Skeletal muscle tissue (tissue), 4 donors: Measurements from ENCODE around the gene DMTF1. TPM values are rescaled to one million over a fixed set of nuclear protein-coding genes. Genes with fewer than 3 reads are reported as not detected.
"Not testable (repeated sequence)": the region's sequence is repeated elsewhere in the genome, so short reads cannot be mapped to it uniquely, and the experiment has no call there.

Experiments
- H3K27ac ChIP-seq: one replicate; pipeline ENCODE4 v1.7.0; 2013; ENCODE audit warnings: mild to moderate bottlenecking, low read depth, low read length, inconsistent platforms
- H3K27me3 ChIP-seq, 3 donors: one replicate each; pipeline ENCODE4 v1.7.0; 2013; ENCODE audit warnings: low read length in 3 of 3; ENCODE audit not compliant: control insufficient read depth in 3 of 3, insufficient read depth in 3 of 3
- H3K36me3 ChIP-seq, 3 donors: one replicate each; pipeline ENCODE4 v1.7.0; 2013; ENCODE audit warnings: low read length in 3 of 3; ENCODE audit not compliant: control insufficient read depth in 3 of 3, insufficient read depth in 3 of 3
- H3K4me1 ChIP-seq, 3 donors: one replicate each; pipeline ENCODE4 v1.7.0; 2013; ENCODE audit warnings: low read length in 3 of 3, mild to moderate bottlenecking in 3 of 3; ENCODE audit not compliant: control insufficient read depth in 3 of 3, insufficient read depth in 3 of 3
- H3K4me3 ChIP-seq, 3 donors: one replicate each; pipeline ENCODE4 v1.7.0; 2013; ENCODE audit warnings: low read length in 3 of 3
- H3K9ac ChIP-seq, 3 donors: one replicate each; pipeline ENCODE4 v1.7.0; 2013; ENCODE audit warnings: low read length in 3 of 3, mild to moderate bottlenecking in 3 of 3, moderate library complexity in 2 of 3, low read depth in 1 of 3
- H3K9me3 ChIP-seq, 3 donors: one replicate each; pipeline ENCODE4 v1.7.0; 2013; ENCODE audit warnings: low read length in 3 of 3; ENCODE audit not compliant: control insufficient read depth in 3 of 3
- total RNA-seq: library from RNA; depleted of rRNA; stranded (reverse); fragments of >200 nt; gene quantifications from one replicate; pipeline ENCODE4 v1.2.3, GENCODE V29; 2014
- donor health status: Osteomylitis.

Gene DMTF1
- total RNA-seq, 1 donor from 2014 or later: 50.1 TPM

DNA sequence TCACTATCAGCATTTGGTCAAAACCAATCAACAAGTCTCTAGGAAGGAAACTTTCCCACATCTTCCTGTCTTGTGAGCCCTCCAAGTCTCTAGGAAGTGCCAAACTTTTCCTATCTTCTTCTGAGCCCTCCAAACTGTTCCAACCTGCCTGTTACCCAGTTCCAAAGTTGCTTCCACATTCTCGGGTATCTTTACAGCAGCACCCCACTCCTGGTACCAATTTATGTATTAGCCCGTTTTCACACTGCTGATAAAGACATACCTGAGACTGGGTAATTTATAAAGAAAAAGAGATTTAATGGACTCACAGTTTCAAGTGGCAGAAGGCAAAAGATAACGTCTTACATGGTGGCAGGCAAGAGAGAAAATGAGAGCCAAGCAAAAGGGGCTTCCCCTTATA is 53.4 kb downstream of the DMTF1 start:
- H3K4me3 ChIP-seq, H3K4me1 ChIP-seq, H3K27me3 ChIP-seq, H3K9me3 ChIP-seq, H3K36me3 ChIP-seq, H3K9ac ChIP-seq, H3K27ac ChIP-seq: not testable (repeated sequence)

DNA sequence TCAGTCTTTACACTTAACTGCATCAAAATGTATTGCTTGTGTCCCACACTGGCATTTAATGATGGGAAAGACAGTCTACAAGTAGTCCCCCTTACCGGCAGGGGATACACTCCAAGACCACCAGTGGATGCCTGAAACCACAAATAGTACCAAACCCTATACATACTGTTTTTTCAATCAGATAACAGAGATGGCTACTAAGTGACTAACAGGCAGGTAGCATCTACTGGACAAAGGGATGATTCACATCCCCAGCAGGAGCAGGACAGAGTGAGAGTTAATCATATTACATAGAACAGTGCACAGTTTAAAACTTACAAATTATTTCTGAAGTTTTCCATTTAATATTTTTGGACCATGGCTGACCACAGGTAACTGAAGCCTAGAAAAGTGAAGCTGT is 54.1 kb downstream of the DMTF1 start:
- Histone ChIP-seq H3K27me3 (no peaks in the 10 kb centered on the region), H3K9me3 (peaks cover 0 to 3% (median 3%) of the 10 kb centered on the region in 3 donors), H3K4me3 (no peak overlapping the region), H3K36me3 (no peaks in the 10 kb centered on the region), H3K27ac (no peak overlapping the region), H3K4me1 (peaks cover 0 to 3% (median 0%) of the 10 kb centered on the region in 3 donors), H3K9ac (no peak overlapping the region)

DNA sequence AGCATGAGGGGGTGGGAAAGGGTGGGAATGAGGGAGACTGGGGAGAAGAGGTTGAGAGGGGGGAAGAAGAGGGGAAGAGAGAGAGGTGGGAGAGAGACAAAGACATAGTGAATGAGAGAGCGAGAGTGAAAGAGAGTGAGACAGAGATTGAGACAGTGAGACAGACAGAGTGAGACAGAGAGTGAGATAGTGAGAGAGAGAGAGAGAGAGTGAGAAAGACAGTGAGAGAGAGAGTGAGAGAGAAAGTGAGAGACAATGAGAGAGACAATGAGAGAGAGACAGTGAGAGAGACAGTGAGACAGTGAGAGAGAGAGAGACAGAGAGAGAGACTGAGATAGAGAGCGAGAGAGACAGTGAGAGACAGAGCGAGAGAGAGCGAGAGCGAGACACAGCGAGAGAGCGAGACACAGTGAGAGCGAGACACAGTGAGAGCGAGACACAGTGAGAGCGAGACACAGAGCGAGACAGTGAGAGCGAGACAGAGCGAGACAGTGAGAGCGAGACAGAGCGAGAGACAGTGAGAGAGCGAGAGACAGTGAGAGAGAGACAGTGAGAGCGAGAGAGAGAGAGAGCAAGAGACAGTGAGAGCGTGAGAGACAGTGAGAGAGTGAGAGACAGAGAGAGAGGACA is 57.2 kb downstream of the DMTF1 start:
- peaks cover 0 to 3% (median 3%) of the 10 kb centered on the region in 3 donors for H3K9me3 ChIP-seq

DNA sequence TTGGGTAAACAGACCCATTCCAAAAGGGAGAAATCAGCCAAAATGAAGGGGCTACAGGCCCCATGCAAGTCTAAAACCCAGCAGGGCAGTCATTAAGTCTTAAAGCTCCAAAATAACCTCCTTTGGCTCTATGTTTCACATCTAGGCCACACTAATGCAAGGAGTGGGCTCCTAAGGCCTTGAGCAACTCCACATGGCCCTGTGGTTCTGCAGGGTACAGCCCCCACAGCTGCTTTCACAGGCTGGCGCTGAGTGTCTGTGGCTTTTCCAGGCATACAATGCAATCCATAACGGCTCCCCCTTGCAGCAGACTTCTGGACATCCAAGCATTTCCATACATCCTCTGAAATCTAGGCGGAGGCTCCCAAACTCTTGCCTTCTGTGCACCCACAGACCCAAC is 58.3 kb downstream of the DMTF1 start:
- Histone ChIP-seq H3K4me3 (no peak overlapping the region), H3K27ac (no peak overlapping the region), H3K4me1 (peaks cover 0 to 3% (median 0%) of the 10 kb centered on the region in 3 donors), H3K36me3 (no peaks in the 10 kb centered on the region), H3K27me3 (no peaks in the 10 kb centered on the region), H3K9me3 (peaks cover 0 to 3% (median 0%) of the 10 kb centered on the region in 3 donors), H3K9ac (no peak overlapping the region)

More for the DNA sequence above, 57.2 kb downstream of the DMTF1 start:
- H3K4me1 ChIP-seq: peaks cover 0 to 3% (median 0%) of the 10 kb centered on the region in 3 donors
- H3K27ac ChIP-seq: no peak overlapping the region
- no peak overlapping the region for H3K4me3 ChIP-seq
- no peaks in the 10 kb centered on the region for H3K27me3 ChIP-seq
- no peaks in the 10 kb centered on the region for H3K36me3 ChIP-seq
- H3K9ac ChIP-seq: no peak overlapping the region

DNA sequence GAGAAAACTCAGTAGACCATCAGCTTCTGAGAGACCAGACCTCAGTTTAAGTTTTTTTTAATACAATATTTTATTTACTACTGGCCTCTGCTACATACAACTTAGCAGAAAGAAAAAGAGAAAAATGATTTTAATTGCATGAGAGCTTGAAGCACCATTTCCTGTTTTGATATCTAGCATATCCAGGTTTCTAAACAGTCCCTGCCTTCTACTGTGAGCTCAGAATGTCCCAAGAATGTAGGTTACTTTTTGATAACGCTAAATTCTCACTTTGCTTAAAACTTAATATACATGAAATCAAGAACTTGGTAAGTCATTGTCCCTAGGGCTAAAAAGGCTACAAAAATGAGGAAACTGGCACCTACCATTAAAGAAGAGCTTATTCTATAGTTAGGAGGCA is 60.2 kb downstream of the DMTF1 start:
- Histone ChIP-seq H3K9me3 (no peaks in the 10 kb centered on the region), H3K9ac (no peak overlapping the region), H3K27ac (no peak overlapping the region), H3K36me3 (no peaks in the 10 kb centered on the region), H3K4me3 (no peak overlapping the region), H3K27me3 (no peaks in the 10 kb centered on the region), H3K4me1 (peaks cover 0 to 3% (median 0%) of the 10 kb centered on the region in 3 donors)

DNA sequence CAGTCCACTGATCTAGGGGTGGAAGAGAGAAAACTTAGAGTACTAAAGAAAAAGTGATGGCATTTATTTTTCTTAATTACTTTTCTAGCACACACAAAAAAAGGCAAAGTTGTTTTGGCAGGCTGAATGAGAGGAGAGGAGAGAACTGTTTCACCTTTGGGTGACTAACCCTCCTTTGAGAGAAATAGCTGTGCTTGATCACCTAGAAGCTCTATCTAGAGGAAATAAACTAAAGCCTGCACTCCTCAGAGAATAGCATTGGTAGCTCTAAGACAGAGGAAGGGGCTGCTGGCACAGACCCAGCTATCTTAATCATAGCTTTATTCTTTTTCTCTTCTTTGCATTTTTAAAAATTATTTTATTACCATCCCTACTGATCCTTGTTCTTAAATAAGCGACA is 61.0 kb downstream of the DMTF1 start:
- Histone ChIP-seq H3K4me1 (peaks cover 0 to 3% (median 0%) of the 10 kb centered on the region in 3 donors), H3K9ac (no peak overlapping the region)

DNA sequence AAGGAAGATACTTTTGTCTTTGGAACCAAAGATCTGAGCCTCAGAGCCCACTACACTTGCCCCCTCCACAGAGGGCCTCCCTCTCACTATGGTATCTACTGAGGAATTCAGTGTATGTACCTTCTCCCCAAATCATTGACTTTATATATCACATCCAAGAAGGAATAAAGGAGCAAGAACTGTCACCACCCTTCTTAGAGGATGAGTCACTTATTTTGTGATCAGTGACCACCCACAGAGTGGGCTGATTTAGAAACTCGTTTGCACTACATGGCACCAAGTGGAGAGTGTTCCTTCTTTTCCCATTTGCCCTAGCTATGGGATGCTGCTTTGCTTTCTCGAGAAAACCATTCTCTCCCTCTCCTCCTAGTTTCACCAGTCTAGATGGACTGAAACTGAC is 61.6 kb downstream of the DMTF1 start:
- Histone ChIP-seq H3K27ac (no peak overlapping the region), H3K36me3 (no peaks in the 10 kb centered on the region), H3K4me1 (peaks cover 0 to 8% (median 0%) of the 10 kb centered on the region in 3 donors), H3K27me3 (no peaks in the 10 kb centered on the region), H3K9ac (no peak overlapping the region), H3K9me3 (no peaks in the 10 kb centered on the region), H3K4me3 (no peak overlapping the region)

More for the DNA sequence above, 61.0 kb downstream of the DMTF1 start:
- no peaks in the 10 kb centered on the region for H3K27me3 ChIP-seq
- H3K9me3 ChIP-seq: no peaks in the 10 kb centered on the region
- H3K36me3 ChIP-seq: no peaks in the 10 kb centered on the region
- no peak overlapping the region for H3K27ac ChIP-seq
- H3K4me3 ChIP-seq: no peak overlapping the region

DNA sequence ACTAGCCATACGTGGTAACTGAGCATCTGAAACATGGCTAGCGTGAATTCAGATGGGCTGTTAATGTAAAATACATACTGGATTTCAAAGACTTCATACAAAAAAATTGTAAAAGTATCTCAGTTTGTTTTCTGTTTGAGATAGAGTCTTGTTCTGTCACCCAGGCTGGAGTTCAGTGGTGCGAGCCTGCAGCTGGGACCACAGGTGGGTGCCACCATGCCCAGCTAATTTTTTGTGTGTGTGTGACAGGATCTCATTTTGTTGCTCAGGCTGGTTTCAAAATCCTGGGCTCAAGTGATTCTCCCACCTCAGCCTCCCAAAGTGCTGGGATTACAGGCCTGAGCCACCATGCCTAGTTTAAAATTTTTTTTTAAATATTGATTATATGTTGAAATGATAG is 62.8 kb downstream of the DMTF1 start:
- H3K27me3 ChIP-seq: no peaks in the 10 kb centered on the region
- H3K36me3 ChIP-seq: no peaks in the 10 kb centered on the region
- H3K4me1 ChIP-seq: peaks cover 5 to 9% (median 6%) of the 10 kb centered on the region in 3 donors
- no peak overlapping the region for H3K9ac ChIP-seq
- no peak overlapping the region for H3K27ac ChIP-seq
- H3K4me3 ChIP-seq: no peak overlapping the region
- H3K9me3 ChIP-seq: no peaks in the 10 kb centered on the region

DNA sequence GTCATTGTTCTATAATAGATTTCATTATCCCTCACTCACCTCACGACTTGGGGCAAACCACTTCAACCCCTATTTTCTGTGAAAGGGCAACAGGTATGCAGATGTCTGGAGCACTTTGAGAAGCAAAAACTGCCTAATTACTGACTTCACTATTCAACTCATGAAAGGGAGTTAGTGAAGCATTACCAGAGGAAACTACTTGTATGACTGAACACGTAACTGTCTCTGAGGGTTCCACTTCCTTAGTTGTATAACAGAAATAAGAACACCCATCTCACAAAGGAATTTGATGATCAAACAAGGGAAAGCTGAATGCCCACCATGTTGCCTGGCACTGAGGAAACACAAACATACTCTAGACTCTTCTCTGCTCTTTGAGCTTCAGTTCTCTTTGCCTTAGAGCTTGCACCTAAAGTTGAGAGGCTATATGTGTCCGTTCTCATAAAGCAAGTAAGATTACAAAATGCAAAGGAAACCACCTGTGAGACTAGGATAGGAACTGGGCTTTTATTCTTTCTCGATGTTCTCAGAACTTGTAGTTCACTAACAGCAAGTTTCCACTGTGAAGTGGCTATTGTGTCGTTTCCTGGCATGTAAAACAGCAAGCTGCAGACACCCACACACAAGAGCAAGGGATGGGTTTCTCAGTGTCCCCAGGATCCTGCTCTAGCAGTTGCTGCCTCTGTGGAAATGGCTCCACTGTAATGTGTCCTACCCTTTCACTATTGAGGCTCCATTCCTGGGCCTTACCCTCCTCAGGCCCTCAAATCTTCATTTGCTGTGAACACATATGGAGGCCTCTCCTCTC is 64.7 kb downstream of the DMTF1 start:
- no peak overlapping the region for H3K27ac ChIP-seq
- peaks cover 11 to 17% (median 13%) of the 10 kb centered on the region in 3 donors for H3K4me1 ChIP-seq
- H3K36me3 ChIP-seq: no peaks in the 10 kb centered on the region
- H3K27me3 ChIP-seq: no peaks in the 10 kb centered on the region
- no peaks in the 10 kb centered on the region for H3K9me3 ChIP-seq
- H3K4me3 ChIP-seq: no peak overlapping the region
- no peak overlapping the region for H3K9ac ChIP-seq

DNA sequence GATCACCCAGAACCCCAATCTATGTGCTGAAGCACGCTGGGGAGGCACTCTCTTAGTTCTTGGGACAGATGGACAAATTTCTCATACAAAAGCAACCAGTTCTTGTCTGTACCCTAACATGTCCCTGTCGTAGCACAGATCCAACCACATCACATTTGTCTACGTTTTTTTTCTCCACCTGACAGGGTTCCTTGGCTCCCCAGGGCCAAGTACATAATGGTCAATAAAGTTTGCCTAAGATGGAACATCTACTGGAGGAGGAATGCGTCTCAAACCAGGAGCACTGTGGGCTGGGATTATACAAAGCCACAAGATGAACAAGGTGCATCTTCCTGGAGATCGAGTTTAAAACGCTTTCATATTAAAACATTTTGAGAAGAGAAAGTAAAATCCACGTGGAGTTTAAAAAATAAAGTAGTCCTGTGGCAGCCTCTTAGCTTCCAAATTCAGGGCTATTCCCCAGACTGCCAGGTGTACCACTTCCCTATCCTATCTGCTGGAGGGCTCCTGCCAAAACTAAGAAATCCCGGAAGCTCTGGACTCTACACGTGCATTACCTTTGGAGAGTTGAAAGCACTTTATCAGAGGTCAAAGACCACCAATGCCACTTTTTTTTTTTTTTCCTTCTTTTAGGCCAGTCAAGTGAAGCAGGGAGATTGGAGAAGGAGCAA is 65.9 kb downstream of the DMTF1 start:
- H3K4me1 ChIP-seq: peaks cover 11 to 14% (median 13%) of the 10 kb centered on the region in 3 donors
- H3K36me3 ChIP-seq: no peaks in the 10 kb centered on the region
- H3K4me3 ChIP-seq: peak overlapping the region in 2 of 3 donors; percentile 83 to 84
- no peaks in the 10 kb centered on the region for H3K27me3 ChIP-seq
- no peak overlapping the region for H3K27ac ChIP-seq
- H3K9ac ChIP-seq: no peak overlapping the region
- no peaks in the 10 kb centered on the region for H3K9me3 ChIP-seq
